IMR-90 (cell line): ENCODE data around the gene TMED10. TPM values are rescaled to one million over a fixed set of nuclear protein-coding genes. Genes with fewer than 3 reads are reported as not detected.

Experiments used
- ATAC-seq: fragments of 200-7000 bp; cut with Tn5 transposase; 2 replicates; pipeline ENCODE4 v1.9.1; 2020; ENCODE audit warnings: low read depth, mild to moderate bottlenecking, moderate library complexity
- BruUV-seq: library from RNA; stranded (reverse); fragments of 400-500 nt; replicated peaks from 2 replicates; lab custom pipeline; 2021; lab: Mats Ljungman, UMichigan
- CTCF ChIA-PET: fragments of 300-600 bp; formaldehyde crosslinking; extraction: SDS; loops from one replicate; lab custom pipeline; 2021; ENCODE audit warnings: antibody characterized with exemption; lab: Yijun Ruan, JAX
- POLR2A ChIA-PET: fragments of 300-600 bp; sonication (Branson Sonifier 250); formaldehyde crosslinking; loops from one replicate; lab custom pipeline; 2022; ENCODE audit warnings: antibody characterized with exemption; ENCODE audit not compliant: unreplicated experiment; lab: Charles Lee
- DNase-seq: peaks from one replicate; pipeline ENCODE4 v3.0.0; 2013
- H2AFZ ChIP-seq: replicated peaks from 2 replicates; pipeline ENCODE3; 2013; ENCODE audit warnings: low read length, mild to moderate bottlenecking; ENCODE audit not compliant: poor library complexity
- H2AK5ac ChIP-seq: 2 replicates; pipeline ENCODE4 v1.6.1; 2013; ENCODE audit warnings: low read depth, low read length, inconsistent platforms
- H2AK9ac ChIP-seq: replicated peaks from 2 replicates; pipeline ENCODE3; 2013; ENCODE audit warnings: mild to moderate bottlenecking, low read depth, low read length, moderate library complexity; ENCODE audit not compliant: poor library complexity
- H2BK120ac ChIP-seq: 2 replicates; pipeline ENCODE4 v1.6.1; 2013; ENCODE audit warnings: low read depth, low read length, inconsistent platforms
- H2BK15ac ChIP-seq: 3 replicates; pipeline ENCODE4 v1.6.1; 2013; ENCODE audit warnings: low read depth, low read length, inconsistent platforms
- H2BK20ac ChIP-seq: 2 replicates; pipeline ENCODE4 v1.6.1; 2013; ENCODE audit warnings: low read depth, mild to moderate bottlenecking, inconsistent platforms, low read length, moderate library complexity
- H2BK5ac ChIP-seq: 2 replicates; pipeline ENCODE4 v1.6.1; 2013; ENCODE audit warnings: mild to moderate bottlenecking, low read depth, low read length, inconsistent platforms; ENCODE audit not compliant: poor library complexity, severe bottlenecking
- H3K14ac ChIP-seq: replicated peaks from 2 replicates; pipeline ENCODE4 v1.6.1; 2013; ENCODE audit warnings: low read depth, low read length, inconsistent platforms
- H3K18ac ChIP-seq: 2 replicates; pipeline ENCODE4 v1.6.1; 2013; ENCODE audit warnings: low read depth, low read length, control low read depth
- H3K23ac ChIP-seq: 2 replicates; pipeline ENCODE4 v1.6.1; 2013; ENCODE audit warnings: low read depth, low read length, inconsistent platforms
- H3K27ac ChIP-seq: 2 replicates; pipeline ENCODE4 v1.5.1; 2013; ENCODE audit warnings: mild to moderate bottlenecking, control low read depth, low read length; ENCODE audit not compliant: insufficient read depth
- H3K27me3 ChIP-seq: 2 replicates; pipeline ENCODE4 v1.6.1; 2013; ENCODE audit warnings: low read length; ENCODE audit not compliant: control insufficient read depth, insufficient read depth
- H3K36me3 ChIP-seq: 2 replicates; pipeline ENCODE4 v1.6.1; 2013; ENCODE audit warnings: low read length, mixed read lengths; ENCODE audit not compliant: control insufficient read depth, insufficient read depth
- H3K4ac ChIP-seq: 2 replicates; pipeline ENCODE4 v1.6.1; 2013; ENCODE audit warnings: low read depth, low read length, inconsistent platforms
- H3K4me1 ChIP-seq: 2 replicates; pipeline ENCODE4 v1.6.1; 2013; ENCODE audit warnings: low read length, mixed read lengths; ENCODE audit not compliant: control insufficient read depth, insufficient read depth
- H3K4me2 ChIP-seq: 2 replicates; pipeline ENCODE4 v1.6.1; 2013; ENCODE audit warnings: low read depth, mild to moderate bottlenecking, control low read depth, low read length, moderate library complexity
- H3K4me3 ChIP-seq: 2 replicates; pipeline ENCODE4 v1.5.1; 2013; ENCODE audit warnings: low read depth, mild to moderate bottlenecking, control low read depth, low read length, moderate library complexity; ENCODE audit not compliant: insufficient read depth
- H3K56ac ChIP-seq: 2 replicates; pipeline ENCODE4 v1.6.1; 2013; ENCODE audit warnings: low read length, inconsistent platforms; ENCODE audit not compliant: insufficient read depth; ENCODE audit errors: extremely low read depth
- H3K79me1 ChIP-seq, 2 experiments: 2 replicates each; pipeline ENCODE4 v1.6.1; 2013; ENCODE audit warnings: low read length in 2 of 2, inconsistent platforms in 1 of 2, low read depth in 1 of 2
- H3K9ac ChIP-seq: 2 replicates; pipeline ENCODE4 v1.6.1; 2013; ENCODE audit warnings: low read depth, low read length, control low read depth
- H3K9me1 ChIP-seq: 2 replicates; pipeline ENCODE4 v1.6.1; 2013; ENCODE audit warnings: low read length, inconsistent platforms; ENCODE audit not compliant: insufficient read depth
- H3K9me3 ChIP-seq: 2 replicates; pipeline ENCODE4 v1.6.1; 2013; ENCODE audit warnings: low read length; ENCODE audit not compliant: control insufficient read depth, insufficient read depth
- H4K20me1 ChIP-seq: 2 replicates; pipeline ENCODE4 v1.6.1; 2013; ENCODE audit warnings: low read length, inconsistent platforms; ENCODE audit not compliant: insufficient read depth
- H4K5ac ChIP-seq: 2 replicates; pipeline ENCODE4 v1.6.1; 2013; ENCODE audit warnings: mild to moderate bottlenecking, low read depth, low read length, control low read depth
- H4K8ac ChIP-seq, 2 experiments: 2 replicates each; pipeline ENCODE4 v1.6.1; 2013; ENCODE audit warnings: low read depth in 2 of 2, low read length in 2 of 2, control low read depth in 1 of 2, inconsistent platforms in 1 of 2
- H4K91ac ChIP-seq: 2 replicates; pipeline ENCODE4 v1.6.1; 2013; ENCODE audit warnings: low read depth, low read length, inconsistent platforms; ENCODE audit not compliant: insufficient read depth
- WGBS, 2 experiments: methylation state at CpG; one replicate each; pipeline versions ENCODE4 v1.1.5 to v1.1.7; 2013; ENCODE audit warnings: missing lambda C conversion rate in 2 of 2; ENCODE audit not compliant: insufficient read length in 1 of 2; ENCODE audit errors: extremely low coverage in 2 of 2; 5-methylcytosine and 5-hydroxymethylcytosine counted together
- dilution Hi-C: fragments of 300-500 bp; cut with HindIII; formaldehyde crosslinking; loops from one replicate; pipeline ENCODE4 v1.14.3; 2018; ENCODE audit warnings: low sequenced_read_pairs; ENCODE audit not compliant: unreplicated experiment
- in situ Hi-C: fragments of 300-500 bp; cut with MboI; formaldehyde crosslinking; loops from 3 replicates; pipeline ENCODE4 v1.14.3; 2019; ENCODE audit warnings: low sequenced_read_pairs, inconsistent platforms, mixed read lengths
- intact Hi-C: fragments of 100-400 bp; cut with micrococcal nuclease; formaldehyde crosslinking; loops from 2 replicates; pipeline ENCODE4 v1.10.0; 2022
- polyA plus RNA-seq, 3 experiments: library from polyadenylated mRNA; depleted of rRNA; stranded (reverse); fragments of >200 nt; gene quantifications; 2 replicates each; pipeline ENCODE4 v1.2.3, GENCODE V29; 2012; ENCODE audit warnings: low replicate concordance in 1 of 3
- total RNA-seq: library from RNA; depleted of rRNA; stranded (reverse); fragments of >200 nt; gene quantifications from 2 replicates; pipeline ENCODE4 v1.2.3, GENCODE V29; 2012
- TF ChIP-seq, protein P1 (sequence below): fragments of 150-350 bp; IDR thresholded peaks from 2 replicates; pipeline ENCODE4 v1.6.1; 2016; ENCODE audit warnings: low read depth, mild to moderate bottlenecking, low read length, moderate library complexity, borderline replicate concordance
- TF ChIP-seq, protein P2 (sequence below): conservative IDR thresholded peaks from 2 replicates; pipeline ENCODE4 v1.5.1; 2012; ENCODE audit warnings: mild to moderate bottlenecking, low read depth, low read length, improper control_type of control experiment

The TMED10 gene
- total and polyA plus RNA-seq, 2 of the 4 experiments (the other 2 are of a cell fraction) = 254 to 441 TPM

DNA sequence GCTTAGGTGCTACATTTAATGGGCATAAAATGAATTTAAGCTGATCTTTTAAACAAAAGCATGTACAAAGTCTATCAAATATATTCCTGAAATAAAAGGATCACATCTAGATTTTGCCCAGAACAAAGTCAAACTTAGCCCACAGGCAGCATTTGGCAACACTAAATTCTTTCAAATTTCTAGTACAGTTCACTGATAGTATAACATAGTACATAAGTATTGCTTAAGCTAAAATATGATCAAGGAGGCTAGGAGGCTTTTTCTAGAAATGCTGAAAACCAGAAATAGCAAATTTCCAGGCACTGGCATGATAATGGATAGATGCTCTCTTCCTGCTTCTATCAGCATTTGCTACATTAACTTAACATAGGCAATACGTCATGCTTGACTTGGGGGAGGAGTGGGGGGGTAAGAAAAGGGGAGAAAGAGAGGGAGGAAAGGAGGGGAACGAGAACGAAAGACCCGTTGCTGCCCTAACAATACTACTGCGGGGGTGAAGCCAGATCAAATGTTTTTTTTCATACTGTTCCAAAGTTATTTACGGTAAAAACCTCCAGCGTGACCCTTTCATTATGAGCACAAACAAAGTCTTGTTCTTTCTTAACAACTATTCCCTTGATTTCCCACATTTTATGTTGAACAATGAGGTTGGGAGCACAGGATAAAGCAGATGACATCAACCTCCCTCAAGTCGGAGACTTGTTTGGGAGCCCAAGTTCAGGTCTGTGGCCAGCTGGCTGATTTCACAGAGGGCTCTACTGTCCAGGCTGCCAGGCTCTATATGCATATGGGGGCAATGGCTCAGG, 10.6 kb downstream of the TMED10 start:
- H3K36me3 ChIP-seq = no peaks in the 10 kb centered on the region
- ATAC-seq (no peak; the same call in 1 of the 2 replicates), DNase-seq (no peak)
- intact Hi-C loops = no loop called here
- no peaks in the 10 kb centered on the region for H3K9me3 ChIP-seq
- TF ChIP-seq, protein P1, sequence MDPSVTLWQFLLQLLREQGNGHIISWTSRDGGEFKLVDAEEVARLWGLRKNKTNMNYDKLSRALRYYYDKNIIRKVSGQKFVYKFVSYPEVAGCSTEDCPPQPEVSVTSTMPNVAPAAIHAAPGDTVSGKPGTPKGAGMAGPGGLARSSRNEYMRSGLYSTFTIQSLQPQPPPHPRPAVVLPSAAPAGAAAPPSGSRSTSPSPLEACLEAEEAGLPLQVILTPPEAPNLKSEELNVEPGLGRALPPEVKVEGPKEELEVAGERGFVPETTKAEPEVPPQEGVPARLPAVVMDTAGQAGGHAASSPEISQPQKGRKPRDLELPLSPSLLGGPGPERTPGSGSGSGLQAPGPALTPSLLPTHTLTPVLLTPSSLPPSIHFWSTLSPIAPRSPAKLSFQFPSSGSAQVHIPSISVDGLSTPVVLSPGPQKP = no peak
- TF ChIP-seq, protein P2, sequence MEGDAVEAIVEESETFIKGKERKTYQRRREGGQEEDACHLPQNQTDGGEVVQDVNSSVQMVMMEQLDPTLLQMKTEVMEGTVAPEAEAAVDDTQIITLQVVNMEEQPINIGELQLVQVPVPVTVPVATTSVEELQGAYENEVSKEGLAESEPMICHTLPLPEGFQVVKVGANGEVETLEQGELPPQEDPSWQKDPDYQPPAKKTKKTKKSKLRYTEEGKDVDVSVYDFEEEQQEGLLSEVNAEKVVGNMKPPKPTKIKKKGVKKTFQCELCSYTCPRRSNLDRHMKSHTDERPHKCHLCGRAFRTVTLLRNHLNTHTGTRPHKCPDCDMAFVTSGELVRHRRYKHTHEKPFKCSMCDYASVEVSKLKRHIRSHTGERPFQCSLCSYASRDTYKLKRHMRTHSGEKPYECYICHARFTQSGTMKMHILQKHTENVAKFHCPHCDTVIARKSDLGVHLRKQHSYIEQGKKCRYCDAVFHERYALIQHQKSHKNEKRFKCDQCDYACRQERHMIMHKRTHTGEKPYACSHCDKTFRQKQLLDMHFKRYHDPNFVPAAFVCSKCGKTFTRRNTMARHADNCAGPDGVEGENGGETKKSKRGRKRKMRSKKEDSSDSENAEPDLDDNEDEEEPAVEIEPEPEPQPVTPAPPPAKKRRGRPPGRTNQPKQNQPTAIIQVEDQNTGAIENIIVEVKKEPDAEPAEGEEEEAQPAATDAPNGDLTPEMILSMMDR = no peak
- no peak overlapping the region for H2BK15ac ChIP-seq
- H2AK9ac ChIP-seq = no peak overlapping the region
- no peak overlapping the region for H2AFZ ChIP-seq
- in situ Hi-C loops = no loop called here
- CTCF ChIA-PET = no interaction called here
- no peak overlapping the region for H3K56ac ChIP-seq
- WGBS, 2 experiments = no CpG with 5 or more reads among the region's 8 CpGs
- H3K4me3 ChIP-seq = no peak overlapping the region
- no peak overlapping the region for H4K5ac ChIP-seq
- peaks cover 76% of the 10 kb centered on the region for H4K20me1 ChIP-seq
- dilution Hi-C loops = no loop called here
- H3K14ac ChIP-seq = no peak overlapping the region
- H4K91ac ChIP-seq = no peak overlapping the region
- H2AK5ac ChIP-seq = no peak overlapping the region
- no peak overlapping the region for H2BK5ac ChIP-seq
- no peaks in the 10 kb centered on the region for H3K27me3 ChIP-seq
- H3K4me1 ChIP-seq = peaks cover 5% of the 10 kb centered on the region
- POLR2A ChIA-PET = interaction anchor here (0.6 kb wide), 1 partner anchor 16 kb away, joined by 4 read pairs; no protein-coding TSS in a partner anchor
- H2BK20ac ChIP-seq = no peak overlapping the region
- no peak overlapping the region for H3K23ac ChIP-seq
- no TSS peak for BruUV-seq
- H3K9me1 ChIP-seq = peaks cover 12% of the 10 kb centered on the region
- no peak overlapping the region for H4K8ac ChIP-seq
- peak overlapping the region; percentile 9; the same call in 1 of the 2 replicates for H3K4me2 ChIP-seq
- no peak overlapping the region for H2BK120ac ChIP-seq
- H3K9ac ChIP-seq = no peak overlapping the region
- no peak overlapping the region for H3K4ac ChIP-seq
- H3K27ac ChIP-seq = no peak overlapping the region
- peaks cover 12 to 87% of the 10 kb centered on the region in 2 experiments for H3K79me1 ChIP-seq
- H3K18ac ChIP-seq = no peak overlapping the region
